K562 (cell line): ENCODE measurements around the gene POLR3H. TPM values are rescaled to one million over a fixed set of nuclear protein-coding genes. Genes with fewer than 3 reads are reported as not detected.
A peak's percentile ranks its signal among the peaks of the same experiment; 100 is the strongest.

Source experiments
- ATF1 ChIP-seq, 2 experiments: fragments of 450-650 bp in 1 of 2; IDR thresholded peaks; 2 replicates each; pipeline ENCODE4 v1.6.1; 2016; ENCODE audit warnings: missing compliant biosample characterization in 1 of 2, missing genetic modification characterization in 1 of 2
- CHD1 ChIP-seq: fragments of 200-600 bp; sonication (generic); IDR thresholded peaks from one replicate; pipeline ENCODE4 v1.6.1; 2012; ENCODE audit warnings: mild to moderate bottlenecking, moderate library complexity, low read length, inconsistent platforms
- FIP1L1 ChIP-seq: fragments of 200-400 bp; formaldehyde crosslinking; IDR thresholded peaks from 2 replicates; pipeline ENCODE4 v1.6.1; 2018; ENCODE audit warnings: mild to moderate bottlenecking, low read depth, low read length; ENCODE audit not compliant: poor library complexity, severe bottlenecking
- HNRNPLL ChIP-seq: fragments of 200-400 bp; formaldehyde crosslinking; IDR thresholded peaks from 2 replicates; pipeline ENCODE4 v1.6.1; 2017; ENCODE audit warnings: low read length, low read depth, mild to moderate bottlenecking; ENCODE audit not compliant: poor library complexity, severe bottlenecking
- ID3 ChIP-seq, 2 experiments: fragments of 250-450 bp in 1 of 2; fragments of 450-650 bp in 1 of 2; sonication (Bioruptor Pico) in 1 of 2; IDR thresholded peaks; 2 replicates each; pipeline versions ENCODE4 v1.6.1 to v1.8.0; 2016 to 2021; ENCODE audit warnings: mild to moderate bottlenecking in 2 of 2, moderate library complexity in 2 of 2, missing compliant biosample characterization in 1 of 2, missing genetic modification characterization in 1 of 2
- LCOR ChIP-seq: sonication (generic); formaldehyde crosslinking; IDR thresholded peaks from 2 replicates; pipeline ENCODE4 v1.8.0; 2022; ENCODE audit warnings: mild to moderate bottlenecking, missing genetic modification reagents
- MBD2 ChIP-seq: sonication (generic); IDR thresholded peaks from 2 replicates; pipeline ENCODE4 v1.6.1; 2016; ENCODE audit warnings: low read depth, borderline replicate concordance
- NFE2 ChIP-seq: IDR thresholded peaks from 2 replicates; pipeline ENCODE4 v1.6.1; 2014; ENCODE audit warnings: antibody characterized with exemption, low read depth
- NKRF ChIP-seq: fragments of 450-650 bp; IDR thresholded peaks from 2 replicates; pipeline ENCODE4 v1.6.1; 2016; ENCODE audit warnings: borderline replicate concordance
- RB1 ChIP-seq: fragments of 450-650 bp; IDR thresholded peaks from 2 replicates; pipeline ENCODE4 v1.6.1; 2017; ENCODE audit warnings: low read depth, mild to moderate bottlenecking
- RFX1 ChIP-seq: fragments of 450-650 bp; IDR thresholded peaks from 2 replicates; pipeline ENCODE4 v1.6.1; 2016; ENCODE audit warnings: mild to moderate bottlenecking, moderate library complexity
- SAP30 ChIP-seq: fragments of 200-600 bp; sonication (generic); IDR thresholded peaks from 2 replicates; pipeline ENCODE4 v1.6.1; 2012; ENCODE audit warnings: borderline replicate concordance, low read depth, mild to moderate bottlenecking, moderate library complexity, low read length, control low read depth, inconsistent platforms; ENCODE audit not compliant: insufficient read depth, poor library complexity, severe bottlenecking
- SMC3 ChIP-seq: conservative IDR thresholded peaks from 2 replicates; pipeline ENCODE4 v1.6.1; 2011; ENCODE audit warnings: low read depth, low read length, improper control_type of control experiment; ENCODE audit not compliant: insufficient read depth
- YY1 ChIP-seq, 3 experiments: IDR thresholded peaks; 2 replicates each; pipeline ENCODE4 v1.6.1; 2011; ENCODE audit warnings: low read length in 2 of 3, mild to moderate bottlenecking in 2 of 3, moderate library complexity in 2 of 3, borderline replicate concordance in 1 of 3, control low read depth in 1 of 3, low read depth in 1 of 3; ENCODE audit not compliant: insufficient read depth in 3 of 3, insufficient replicate concordance in 2 of 3, control insufficient read depth in 1 of 3, insufficient read length in 1 of 3; ENCODE audit errors: extremely low read depth in 1 of 3
- ZNF217 ChIP-seq: sonication (generic); formaldehyde crosslinking; IDR thresholded peaks from 2 replicates; pipeline ENCODE4 v1.8.0; 2022; ENCODE audit warnings: mild to moderate bottlenecking, missing genetic modification reagents
- polyA plus RNA-seq, 8 experiments: library from polyadenylated mRNA; depleted of rRNA in 4 of 8; stranded (reverse) in 5 of 8; unstranded in 3 of 8; fragments of >200 nt; fragmentation: Nextera tagmentation in 2 of 8; fragmentation: Illumina TruSeq in 1 of 8; extraction: Ambion mirVana in 2 of 8; extraction: Trizol in 1 of 8; gene quantifications; 2 replicates each; pipeline versions ENCODE4 v1.2.1 to v1.2.3, GENCODE V29; 2011 to 2014; ENCODE audit warnings: inconsistent platforms in 1 of 8, missing spikeins in 1 of 8
- total RNA-seq, 7 experiments: library from RNA; depleted of rRNA in 6 of 7; stranded (reverse); fragments of >200 nt in 6 of 7; fragmentation: Illumina TruSeq in 2 of 7; extraction: Trizol in 2 of 7; gene quantifications; 2 replicates each; pipeline versions ENCODE4 v1.2.1 to v1.2.3, GENCODE V29; 2011 to 2021; ENCODE audit warnings: low replicate concordance in 1 of 7
- TF ChIP-seq, protein P1 (sequence below), 2 experiments: fragments of 450-650 bp; IDR thresholded peaks; 2 replicates each; pipeline ENCODE4 v1.6.1; 2016
- TF ChIP-seq, protein P2 (sequence below): sonication (generic); formaldehyde crosslinking; IDR thresholded peaks from 2 replicates; pipeline ENCODE4 v1.5.0; 2020; ENCODE audit warnings: missing genetic modification reagents

The POLR3H gene
- total and polyA plus RNA-seq, 9 of the 15 experiments (the other 6 are each of a cell fraction or from before 2014, with no cell fraction given): 5.3 to 48.4 (median 22.2) TPM

GRCh38 chr22:41543854-41544670, at the start of gene POLR3H (continued):
- TF ChIP-seq NKRF (peak; percentile 65; the same call in 1 of the 2 replicates), ID3 (CRISPR knock-in tag; IDR thresholded peaks at IDR 0.05) (no peak), ID3 (tag; IDR thresholded peaks at IDR 0.05) (0 out of 2 replicates have a peak, but pooled peaks have one; percentile 52), MBD2 (no peak), YY1 (IDR thresholded peaks at IDR 0.05; ENCODE audit: borderline replicate concordance in 1 of 3, control insufficient read depth in 1 of 3, extremely low read depth in 1 of 3, insufficient read depth in 3 of 3, insufficient read length in 1 of 3, insufficient replicate concordance in 2 of 3, low read depth in 1 of 3, low read length in 2 of 3) (peak in 1 of 3 experiments; percentile 52), NFE2 (no peak), ZNF217 (CRISPR knock-in tag) (no peak), CHD1 (peak; percentile 49), SAP30 (peak; percentile 82), RFX1 (peak; percentile 96), HNRNPLL (peak; percentile 49), SMC3 (0 out of 2 replicates have a peak, but pooled peaks have one; percentile 21), FIP1L1 (peak; percentile 25), RB1 (peak; percentile 32; the same call in 1 of the 2 replicates), LCOR (CRISPR knock-in tag) (peak; percentile 42; the same call in 1 of the 2 replicates), ATF1 (CRISPR knock-in tag; IDR thresholded peaks at IDR 0.05) (no peak), ATF1 (tag; IDR thresholded peaks at IDR 0.05) (peak; percentile 60)
- TF ChIP-seq, protein P1, sequence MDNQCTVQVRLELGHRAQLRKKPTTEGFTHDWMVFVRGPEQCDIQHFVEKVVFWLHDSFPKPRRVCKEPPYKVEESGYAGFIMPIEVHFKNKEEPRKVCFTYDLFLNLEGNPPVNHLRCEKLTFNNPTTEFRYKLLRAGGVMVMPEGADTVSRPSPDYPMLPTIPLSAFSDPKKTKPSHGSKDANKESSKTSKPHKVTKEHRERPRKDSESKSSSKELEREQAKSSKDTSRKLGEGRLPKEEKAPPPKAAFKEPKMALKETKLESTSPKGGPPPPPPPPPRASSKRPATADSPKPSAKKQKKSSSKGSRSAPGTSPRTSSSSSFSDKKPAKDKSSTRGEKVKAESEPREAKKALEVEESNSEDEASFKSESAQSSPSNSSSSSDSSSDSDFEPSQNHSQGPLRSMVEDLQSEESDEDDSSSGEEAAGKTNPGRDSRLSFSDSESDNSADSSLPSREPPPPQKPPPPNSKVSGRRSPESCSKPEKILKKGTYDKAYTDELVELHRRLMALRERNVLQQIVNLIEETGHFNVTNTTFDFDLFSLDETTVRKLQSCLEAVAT (IDR thresholded peaks at IDR 0.05): 0 out of 4 replicates have a peak, but pooled peaks of 1 of the 2 experiments have one; percentile 18
- TF ChIP-seq, protein P2, sequence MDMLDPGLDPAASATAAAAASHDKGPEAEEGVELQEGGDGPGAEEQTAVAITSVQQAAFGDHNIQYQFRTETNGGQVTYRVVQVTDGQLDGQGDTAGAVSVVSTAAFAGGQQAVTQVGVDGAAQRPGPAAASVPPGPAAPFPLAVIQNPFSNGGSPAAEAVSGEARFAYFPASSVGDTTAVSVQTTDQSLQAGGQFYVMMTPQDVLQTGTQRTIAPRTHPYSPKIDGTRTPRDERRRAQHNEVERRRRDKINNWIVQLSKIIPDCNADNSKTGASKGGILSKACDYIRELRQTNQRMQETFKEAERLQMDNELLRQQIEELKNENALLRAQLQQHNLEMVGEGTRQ (CRISPR knock-in tag): 0 out of 2 replicates have a peak, but pooled peaks have one; percentile 18
